ENCODE measurements around the gene MRPL17.
"Not testable (repeated sequence)": the region's sequence is repeated elsewhere in the genome, so short reads cannot be mapped to it uniquely, and the experiment has no call there.

MRPL17 gene

GRCh38 chr11:6682936-6683861 is at the start of gene MRPL17:
TSS of gene MRPL17 (minus strand) at chr11:6683340. CDS start at chr11:6683296, 44 bp downstream.
- DNase-seq = peak; percentile 91 to 96 (median 95)

GRCh38 chr11:6727971-6728760 is 45.0 kb upstream of the MRPL17 start:
- DNase-seq = no peak

- DNase-seq = no peak
These were observed 42.3 kb upstream of the MRPL17 start for GRCh38 chr11:6725386-6725896.

- no peak for DNase-seq
These were observed 40.9 kb upstream of the MRPL17 start for GRCh38 chr11:6724013-6724412.

GRCh38 chr11:6721343-6721742 is 38.2 kb upstream of the MRPL17 start:
- no peak for DNase-seq

- DNase-seq = no peak
These were observed 36.4 kb upstream of the MRPL17 start for GRCh38 chr11:6719576-6719975.

- no peak for DNase-seq
These were observed 34.3 kb upstream of the MRPL17 start for GRCh38 chr11:6717426-6717825.

- peak in 2 of 4 experiments; percentile 4 to 7 for DNase-seq
These were observed 28.4 kb upstream of the MRPL17 start for GRCh38 chr11:6711552-6711951.

- no peak for DNase-seq
These were observed 25.7 kb upstream of the MRPL17 start for GRCh38 chr11:6708876-6709275.

- DNase-seq = peak in 1 of 4 experiments; percentile 6
These were observed 22.9 kb upstream of the MRPL17 start for GRCh38 chr11:6705905-6706535.

- DNase-seq = peak in 1 of 4 experiments; percentile 5
These were observed 20.3 kb upstream of the MRPL17 start for GRCh38 chr11:6703247-6704063.

GRCh38 chr11:6701955-6702354 is 18.8 kb upstream of the MRPL17 start:
- DNase-seq = not testable (repeated sequence)

- DNase-seq = no peak
These were observed 12.2 kb upstream of the MRPL17 start for GRCh38 chr11:6695377-6695776.

- no peak for DNase-seq
These were observed 11.0 kb upstream of the MRPL17 start for GRCh38 chr11:6694229-6694535.

- DNase-seq = peak in 1 of 4 experiments; percentile 11
These were observed 10.4 kb upstream of the MRPL17 start for GRCh38 chr11:6693342-6694228.

- DNase-seq = no peak
These were observed 9.0 kb upstream of the MRPL17 start for GRCh38 chr11:6692128-6692527.

GRCh38 chr11:6690431-6691132 is 7.4 kb upstream of the MRPL17 start:
- DNase-seq = not testable (repeated sequence)

- DNase-seq = no peak
These were observed 4.7 kb upstream of the MRPL17 start for GRCh38 chr11:6687876-6688275.

GRCh38 chr11:6686006-6686405 is 2.9 kb upstream of the MRPL17 start:
- no peak for DNase-seq

- not testable (repeated sequence) for DNase-seq
These were observed 928 bp upstream of the MRPL17 start for GRCh38 chr11:6684068-6684467.

- DNase-seq = peak in 1 of 4 experiments; percentile 19
These were observed 577 bp downstream of the MRPL17 start for GRCh38 chr11:6682591-6682935.

All from activated naive CD4-positive, alpha-beta T cell (primary cell).